GM23248 (cell line): ENCODE measurements around the gene DAPK1.

Source experiments
- EZH2 ChIP-seq: fragments of 200-600 bp; sonication (generic); IDR thresholded peaks from 2 replicates; pipeline ENCODE4 v1.6.1; 2018; ENCODE audit warnings: antibody characterized with exemption, mild to moderate bottlenecking; ENCODE audit not compliant: insufficient read depth, poor library complexity, severe bottlenecking
- EZH2phosphoT487 ChIP-seq: fragments of 200-600 bp; sonication (generic); IDR thresholded peaks from 2 replicates; pipeline ENCODE4 v1.6.1; 2018; ENCODE audit warnings: antibody characterized with exemption, moderate library complexity, mild to moderate bottlenecking, low read depth; ENCODE audit not compliant: insufficient read depth

DNA sequence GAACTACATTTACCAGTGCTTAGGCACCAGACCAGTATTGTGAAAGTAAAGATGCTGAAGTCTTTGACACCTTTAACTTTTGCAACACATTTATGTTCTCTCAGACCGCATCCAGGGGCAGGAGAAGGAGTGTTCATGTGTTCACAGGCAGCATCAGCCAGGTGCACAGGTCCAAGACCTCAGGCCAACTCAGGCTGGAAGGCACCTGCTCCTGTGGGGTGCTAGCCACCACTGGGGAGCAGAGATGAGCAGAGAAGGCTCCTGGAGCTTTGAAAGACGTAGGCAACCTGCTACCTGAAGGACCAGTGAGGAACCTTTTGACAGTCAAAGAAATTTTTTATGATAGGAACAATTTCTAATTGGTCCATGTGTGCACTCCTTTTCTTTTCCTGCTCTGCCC, 35.6 kb downstream of the DAPK1 start:
- no peak for TF ChIP-seq EZH2
- no peak for TF ChIP-seq EZH2phosphoT487
